SH-SY5Y (cell line): ENCODE data around the gene CAMK2G.

Experiments used
- GATA2 ChIP-seq: IDR thresholded peaks from 2 replicates; pipeline ENCODE4 v1.6.1; 2011; ENCODE audit warnings: mild to moderate bottlenecking, low read depth, low read length
- GATA3 ChIP-seq: IDR thresholded peaks from 2 replicates; pipeline ENCODE4 v1.6.1; 2011; ENCODE audit warnings: low read depth, mild to moderate bottlenecking, low read length, moderate library complexity

GRCh38 chr10:73843261-73843660, 31.1 kb downstream of the CAMK2G start:
- TF ChIP-seq GATA2 = no peak
- no peak for TF ChIP-seq GATA3
